ENCODE data around the gene ZNF165.
"Not testable (repeated sequence)": the region's sequence is repeated elsewhere in the genome, so short reads cannot be mapped to it uniquely, and the experiment has no call there.

Gene ZNF165

GRCh38 chr6:28080381-28080630 lies at the start of gene ZNF165:
Gene ZNF165, plus strand, starts transcription at chr6:28080568. Its CDS starts 4,913 bp downstream, at chr6:28085481.
- not testable (repeated sequence) for DNase-seq (ENCODE audit: low spot score)

GRCh38 chr6:28053584-28053983 lies 26.8 kb upstream of the ZNF165 start:
- no peak for DNase-seq (ENCODE audit: low spot score)
- no peak for TF ChIP-seq CTCF (IDR thresholded peaks at IDR 0.05; ENCODE audit: extremely low read depth, missing control alignments)

- no peak for DNase-seq (ENCODE audit: low spot score)
- TF ChIP-seq CTCF (IDR thresholded peaks at IDR 0.05; ENCODE audit: extremely low read depth, missing control alignments) = no peak
These were observed 20.0 kb upstream of the ZNF165 start for GRCh38 chr6:28060405-28060804.

GRCh38 chr6:28064272-28064671 lies 16.1 kb upstream of the ZNF165 start:
- TF ChIP-seq CTCF (IDR thresholded peaks at IDR 0.05; ENCODE audit: extremely low read depth, missing control alignments) = no peak
- DNase-seq (ENCODE audit: low spot score) = no peak

GRCh38 chr6:28068067-28068466 lies 12.3 kb upstream of the ZNF165 start:
- DNase-seq (ENCODE audit: low spot score) = no peak
- TF ChIP-seq CTCF (IDR thresholded peaks at IDR 0.05; ENCODE audit: extremely low read depth, missing control alignments) = no peak

GRCh38 chr6:28070968-28071367 lies 9.4 kb upstream of the ZNF165 start:
- DNase-seq (ENCODE audit: low spot score) = not testable (repeated sequence)

- no peak for DNase-seq (ENCODE audit: low spot score)
- no peak for TF ChIP-seq CTCF (IDR thresholded peaks at IDR 0.05; ENCODE audit: extremely low read depth, missing control alignments)
These were observed 2.3 kb upstream of the ZNF165 start for GRCh38 chr6:28078050-28078449.

- no peak for TF ChIP-seq CTCF (IDR thresholded peaks at IDR 0.05; ENCODE audit: extremely low read depth, missing control alignments)
- no peak for DNase-seq (ENCODE audit: low spot score)
These were observed 1.5 kb upstream of the ZNF165 start for GRCh38 chr6:28078836-28079235.

Measured in GM20000 (cell line).